Stomach (tissue), 4 donors: ENCODE results near the gene MATN1.

ENCODE experiments used
- CTCF ChIP-seq, 7 experiments: fragments of 450-650 bp in 4 of 7; fragments of 200-600 bp in 3 of 7; sonication (generic) in 3 of 7; IDR thresholded peaks; one replicate each; pipeline ENCODE4 v1.5.1; 2016 to 2019; ENCODE audit warnings: antibody characterized with exemption in 7 of 7, control low read depth in 2 of 7, mild to moderate bottlenecking in 1 of 7
- POLR2A ChIP-seq, 4 donors: fragments of 450-650 bp; IDR thresholded peaks; one replicate each; pipeline ENCODE4 v1.6.1; 2016; ENCODE audit warnings: antibody characterized with exemption in 4 of 4, control low read depth in 2 of 4, mild to moderate bottlenecking in 1 of 4, moderate library complexity in 1 of 4

GRCh38 chr1:30710407-30710806 lies 13.0 kb downstream of the MATN1 start:
- TF ChIP-seq CTCF (IDR thresholded peaks at IDR 0.05), result no peak
- TF ChIP-seq POLR2A (IDR thresholded peaks at IDR 0.05), result no peak
